ENCODE measurements around the gene NAV2.

DNA sequence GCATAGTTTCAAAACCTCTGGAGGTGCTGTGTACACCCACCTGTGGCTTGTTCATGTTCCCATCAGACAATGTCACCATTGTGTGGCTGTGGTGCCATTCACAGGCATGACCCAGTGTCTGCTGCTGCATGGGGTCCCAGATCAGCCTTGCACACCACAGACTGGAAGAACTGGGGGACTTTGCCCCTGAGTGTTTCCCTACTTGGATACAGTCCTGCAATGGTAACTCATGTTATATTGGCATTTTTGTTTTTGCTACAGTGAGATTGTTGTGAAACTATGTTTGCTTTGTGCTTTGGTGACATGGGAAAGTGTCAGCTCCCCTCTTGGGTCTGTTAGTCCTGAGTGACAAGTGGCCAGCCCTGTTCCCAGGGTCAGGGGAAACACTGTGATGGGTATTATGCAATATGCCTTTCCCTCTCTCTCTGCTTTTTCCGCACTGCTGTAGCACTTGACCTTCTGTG lies 108.8 kb downstream of the NAV2 start:
- TF ChIP-seq POLR2AphosphoS5 (IDR thresholded peaks at IDR 0.05; ENCODE audit: borderline replicate concordance, low read depth, low read length) (no peak), EZH2 (IDR thresholded peaks at IDR 0.05) (no peak), FOXP2 (optimal IDR thresholded peaks at IDR 0.05; ENCODE audit: control extremely low read depth, extremely low read length, insufficient read depth) (no peak)

Data from SK-N-MC (cell line).